Heart left ventricle (tissue), 16 donors: ENCODE results near the gene RAB1B. TPM values are rescaled to one million over a fixed set of nuclear protein-coding genes. Genes with fewer than 3 reads are reported as not detected.

Experiments
- ATAC-seq, 4 donors: fragments of 200-7000 bp; cut with Tn5 transposase; one replicate each; pipeline ENCODE4 v1.9.1; 2020 to 2022; ENCODE audit warnings: moderate library complexity in 4 of 4, mild to moderate bottlenecking in 3 of 4, moderate number of reproducible peaks in 1 of 4
- DNase-seq, 5 donors: peaks; one replicate each; pipeline ENCODE4 v3.0.0-alpha.2; 2020
- H3K27ac ChIP-seq, 12 donors: fragments of 200-600 bp; sonication (generic) in 4 of 12; one replicate each; pipeline versions ENCODE4 v1.5.0 to v1.8.0; 2016 to 2022; ENCODE audit warnings: mild to moderate bottlenecking in 2 of 12
- H3K27me3 ChIP-seq, 9 donors: fragments of 200-600 bp; sonication (generic) in 2 of 9; one replicate each; pipeline versions ENCODE4 v1.5.1 to v1.8.0; 2016 to 2022; ENCODE audit warnings: mild to moderate bottlenecking in 3 of 9
- H3K36me3 ChIP-seq, 9 donors: fragments of 200-600 bp; sonication (generic) in 2 of 9; one replicate each; pipeline versions ENCODE4 v1.5.0 to v1.8.0; 2018 to 2022; ENCODE audit warnings: mild to moderate bottlenecking in 2 of 9
- H3K4me1 ChIP-seq, 12 donors: fragments of 200-600 bp; sonication (generic) in 4 of 12; one replicate each; pipeline versions ENCODE4 v1.5.0 to v1.8.0; 2016 to 2022; ENCODE audit warnings: mild to moderate bottlenecking in 3 of 12
- H3K4me3 ChIP-seq, 12 donors: fragments of 200-600 bp; sonication (generic) in 4 of 12; one replicate each; pipeline versions ENCODE4 v1.5.0 to v1.8.0; 2017 to 2022; ENCODE audit warnings: mild to moderate bottlenecking in 9 of 12, moderate library complexity in 4 of 12
- H3K9me3 ChIP-seq, 12 donors: fragments of 200-600 bp; sonication (generic) in 4 of 12; one replicate each; pipeline versions ENCODE4 v1.5.0 to v1.8.0; 2016 to 2022; ENCODE audit warnings: mild to moderate bottlenecking in 1 of 12
- CTCF ChIP-seq, 12 donors: fragments of 200-600 bp; sonication (generic) in 4 of 12; IDR thresholded peaks; one replicate each; pipeline versions ENCODE4 v1.5.0 to v1.8.0; 2018 to 2022; ENCODE audit warnings: antibody characterized with exemption in 12 of 12, mild to moderate bottlenecking in 5 of 12
- POLR2A ChIP-seq, 2 donors: fragments of 450-650 bp; IDR thresholded peaks; one replicate each; pipeline ENCODE4 v1.6.1; 2017; ENCODE audit warnings: antibody characterized with exemption in 2 of 2, mild to moderate bottlenecking in 2 of 2, moderate library complexity in 2 of 2
- WGBS, 4 donors: extraction: QIAGEN DNeasy Blood & Tissue Kit in 2 of 4; methylation state at CpG; one replicate each; pipeline versions ENCODE4 v1.1.5 to v1.1.7; 2013 to 2018; 5-methylcytosine and 5-hydroxymethylcytosine counted together
- intact Hi-C, 10 donors: fragments of 100-400 bp; cut with DNase I; formaldehyde crosslinking; loops; one replicate each; pipeline versions ENCODE4 v1.11.1 to v1.14.2; 2022
- polyA plus RNA-seq, 2 donors: library from polyadenylated mRNA; stranded (reverse); fragments of 200-250 nt; gene quantifications; one replicate each; pipeline ENCODE4 v1.2.3, GENCODE V29; 2013
- total RNA-seq, 9 donors: library from RNA; depleted of rRNA in 2 of 9; stranded (reverse); fragments of >200 nt in 2 of 9; fragmentation: NEBNext Ultra II Directional in 3 of 9; extraction: Animal tissue kit (Norgen Biotek cat#: 25700) in 3 of 9; gene quantifications; one replicate each; pipeline versions ENCODE4 v1.1.0 to v1.2.4, GENCODE V29; 2016 to 2023
- donor health status: ischemic (EF 13 %, LVEDD 7.1; RV severe dilation, severe dysfunction).
- donor health status: healthy with polysubstance abuse.
- donor health status: DM: no; HTN: yes; CAD: no.
- donor health status: DM: no; HTN: no; CAD: no.
- donor health status: ischemic (EF 25% LVEDD 6.9; RV normal size, moderate dysfunction).
- donor health status: ischemic (EF 25% LVEDD 5.7; RV mildly dilated, moderate dysfunction).
- donor health status: healthy.
- donor health status: DM: yes; HTN: yes; CAD: no.
- donor health status: ischemic (EF 35%, LVEDD 5.7; RV mildly dilated, moderate dysfunction).
- donor health status: nonischemic (EF 11% LVEDD 7.7; RV severe dilation, severe dysfunction).
- donor health status: DM: yes; HTN: yes; CAD: no.
- donor health status: PGD.
- donor health status: ischemic (EF 29% LVEDD 5.4; RV normal size, mild dysfunction).
- donor health status: nonischemic (EF 23%, LVEDD 6.1; RV moderate dilation, normal function).

The RAB1B gene
- total and polyA plus RNA-seq, 11 donors: 111 to 178 (median 135) TPM

GRCh38 chr11:66322732-66323427 is 54.4 kb downstream of the RAB1B start:
- peak overlapping the region in 5 of 12 donors; percentile 9 to 30 (median 22) for H3K27ac ChIP-seq
- ATAC-seq: peak in 3 of 4 donors; percentile 29 to 69 (median 66)
- WGBS, 4 donors: 62 to 80% (median 78%) methylated on average over 11 of the region's 11 CpGs

GRCh38 chr11:66323684-66324083 is 55.2 kb downstream of the RAB1B start:
- ATAC-seq (no peak), DNase-seq (peak in 2 of 5 donors; percentile 4 to 15)
- H3K27me3 ChIP-seq: no peaks in the 10 kb centered on the region
- H3K4me1 ChIP-seq: peaks cover 3 to 41% (median 32%) of the 10 kb centered on the region in 12 donors
- H3K9me3 ChIP-seq: no peaks in the 10 kb centered on the region
- H3K36me3 ChIP-seq: no peaks in the 10 kb centered on the region
- intact Hi-C loops: no loop called here
- WGBS, 4 donors: 97 to 100% (median 98%) methylated on average over 1 of the region's 1 CpG
- H3K27ac ChIP-seq: no peak overlapping the region
- no peak overlapping the region for H3K4me3 ChIP-seq
- no peak for TF ChIP-seq CTCF (IDR thresholded peaks at IDR 0.05)
- TF ChIP-seq POLR2A (IDR thresholded peaks at IDR 0.05): no peak

More at GRCh38 chr11:66322732-66323427, 54.4 kb downstream of the RAB1B start:
- TF ChIP-seq CTCF (IDR thresholded peaks at IDR 0.05): no peak
- no peak for TF ChIP-seq POLR2A (IDR thresholded peaks at IDR 0.05)
- H3K36me3 ChIP-seq: no peaks in the 10 kb centered on the region
- H3K4me1 ChIP-seq: peaks cover 0 to 41% (median 32%) of the 10 kb centered on the region in 12 donors
- intact Hi-C loops: no loop called here
- no peaks in the 10 kb centered on the region for H3K9me3 ChIP-seq
- H3K27me3 ChIP-seq: no peaks in the 10 kb centered on the region
- no peak overlapping the region for H3K4me3 ChIP-seq
- peak in 3 of 5 donors; percentile 76 to 84 (median 79) for DNase-seq

- TF ChIP-seq POLR2A (IDR thresholded peaks at IDR 0.05): no peak
- TF ChIP-seq CTCF (IDR thresholded peaks at IDR 0.05): no peak
- Histone ChIP-seq H3K27ac (no peak overlapping the region), H3K9me3 (no peaks in the 10 kb centered on the region), H3K36me3 (no peaks in the 10 kb centered on the region), H3K4me3 (no peak overlapping the region), H3K27me3 (no peaks in the 10 kb centered on the region), H3K4me1 (peaks cover 4 to 47% (median 32%) of the 10 kb centered on the region in 12 donors)
- intact Hi-C loops: loop anchor here in 1 of 10 donors (5.0 kb wide), 1 partner anchor 63 kb away; no protein-coding TSS in a partner anchor
- WGBS, 4 donors: 83 to 90% (median 85%) methylated on average over 10 of the region's 10 CpGs
- DNase-seq (no peak), ATAC-seq (no peak)
Observed at GRCh38 chr11:66324664-66325063, 56.2 kb downstream of the RAB1B start.

GRCh38 chr11:66325263-66325671 is 56.8 kb downstream of the RAB1B start:
- ATAC-seq: no peak

More at GRCh38 chr11:66325263-66325671, 56.8 kb downstream of the RAB1B start:
- no peak for DNase-seq
- H3K9me3 ChIP-seq: no peaks in the 10 kb centered on the region
- H3K27ac ChIP-seq: peak overlapping the region in 6 of 12 donors; percentile 13 to 84 (median 79)
- no peak overlapping the region for H3K4me3 ChIP-seq
- TF ChIP-seq CTCF (IDR thresholded peaks at IDR 0.05) (no peak), POLR2A (IDR thresholded peaks at IDR 0.05) (no peak)
- H3K36me3 ChIP-seq: no peaks in the 10 kb centered on the region
- H3K4me1 ChIP-seq: peaks cover 4 to 47% (median 32%) of the 10 kb centered on the region in 12 donors
- intact Hi-C loops: loop anchor here in 1 of 10 donors (5.0 kb wide), 1 partner anchor 62 kb away; no protein-coding TSS in a partner anchor
- WGBS, 4 donors: 77 to 87% (median 85%) methylated on average over 4 to 8 of the region's 8 CpGs
- no peaks in the 10 kb centered on the region for H3K27me3 ChIP-seq
